Transverse colon (tissue), 4 donors: ENCODE results near the gene WIPF1.

Experiments
- CTCF ChIP-seq, 5 experiments: fragments of 200-600 bp in 3 of 5; fragments of 450-650 bp in 2 of 5; sonication (generic) in 3 of 5; IDR thresholded peaks; 1 replicate in 2 of 5; 2 replicates in 3 of 5; pipeline ENCODE4 v1.5.1; 2016 to 2017; ENCODE audit warnings: antibody characterized with exemption in 5 of 5, inconsistent platforms in 3 of 5, mild to moderate bottlenecking in 2 of 5, moderate library complexity in 1 of 5
- POLR2AphosphoS5 ChIP-seq, 3 donors: sonication (generic); formaldehyde crosslinking; IDR thresholded peaks; one replicate each; pipeline ENCODE4 v1.6.1; 2016; ENCODE audit warnings: antibody characterized with exemption in 3 of 3

- TF ChIP-seq POLR2AphosphoS5 (IDR thresholded peaks at IDR 0.05): peak; percentile 68 to 91 (median 85)
- no peak for TF ChIP-seq CTCF (IDR thresholded peaks at IDR 0.05)
Measured at GRCh38 chr2:174597345-174598047, at the start of gene WIPF1.
